ENCODE measurements around the gene DDX31. TPM values are rescaled to one million over a fixed set of nuclear protein-coding genes. Genes with fewer than 3 reads are reported as not detected.

DDX31 gene
- total RNA-seq, 1 donor: 11.6 TPM

- Histone ChIP-seq H3K4me2 (ENCODE audit: insufficient read depth, low read length) (no peak overlapping the region), H3K4me1 (ENCODE audit: insufficient read depth, low read length) (no peaks in the 10 kb centered on the region), H2AFZ (ENCODE audit: low read length) (no peak overlapping the region), H3K27ac (ENCODE audit: low read depth, low read length) (no peak overlapping the region), H4K20me1 (ENCODE audit: insufficient read depth, low read length) (peaks cover 49% of the 10 kb centered on the region), H3K27me3 (ENCODE audit: insufficient read depth, low read length) (peaks cover 11% of the 10 kb centered on the region), H3K36me3 (ENCODE audit: insufficient read depth, low read length) (peaks cover 23% of the 10 kb centered on the region), H3K9me3 (ENCODE audit: low read depth, low read length) (no peaks in the 10 kb centered on the region), H3K4me3 (ENCODE audit: insufficient read depth, low read length) (no peak overlapping the region), H3K79me2 (ENCODE audit: insufficient read depth, low read length) (no peaks in the 10 kb centered on the region)
- peak; percentile 26 for DNase-seq (ENCODE audit: insufficient read length, low spot score, missing footprints)
- TF ChIP-seq, protein P1, sequence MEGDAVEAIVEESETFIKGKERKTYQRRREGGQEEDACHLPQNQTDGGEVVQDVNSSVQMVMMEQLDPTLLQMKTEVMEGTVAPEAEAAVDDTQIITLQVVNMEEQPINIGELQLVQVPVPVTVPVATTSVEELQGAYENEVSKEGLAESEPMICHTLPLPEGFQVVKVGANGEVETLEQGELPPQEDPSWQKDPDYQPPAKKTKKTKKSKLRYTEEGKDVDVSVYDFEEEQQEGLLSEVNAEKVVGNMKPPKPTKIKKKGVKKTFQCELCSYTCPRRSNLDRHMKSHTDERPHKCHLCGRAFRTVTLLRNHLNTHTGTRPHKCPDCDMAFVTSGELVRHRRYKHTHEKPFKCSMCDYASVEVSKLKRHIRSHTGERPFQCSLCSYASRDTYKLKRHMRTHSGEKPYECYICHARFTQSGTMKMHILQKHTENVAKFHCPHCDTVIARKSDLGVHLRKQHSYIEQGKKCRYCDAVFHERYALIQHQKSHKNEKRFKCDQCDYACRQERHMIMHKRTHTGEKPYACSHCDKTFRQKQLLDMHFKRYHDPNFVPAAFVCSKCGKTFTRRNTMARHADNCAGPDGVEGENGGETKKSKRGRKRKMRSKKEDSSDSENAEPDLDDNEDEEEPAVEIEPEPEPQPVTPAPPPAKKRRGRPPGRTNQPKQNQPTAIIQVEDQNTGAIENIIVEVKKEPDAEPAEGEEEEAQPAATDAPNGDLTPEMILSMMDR (IDR thresholded peaks at IDR 0.05; ENCODE audit: extremely low read depth, low read depth, low read length): no peak
Observed at GRCh38 chr9:132596200-132596599, 73.6 kb downstream of the DDX31 start.

- Histone ChIP-seq H4K20me1 (ENCODE audit: insufficient read depth, low read length) (peaks cover 52% of the 10 kb centered on the region), H3K79me2 (ENCODE audit: insufficient read depth, low read length) (no peaks in the 10 kb centered on the region), H3K4me1 (ENCODE audit: insufficient read depth, low read length) (no peaks in the 10 kb centered on the region), H3K27ac (ENCODE audit: low read depth, low read length) (no peak overlapping the region), H2AFZ (ENCODE audit: low read length) (no peak overlapping the region), H3K4me3 (ENCODE audit: insufficient read depth, low read length) (no peak overlapping the region), H3K27me3 (ENCODE audit: insufficient read depth, low read length) (peaks cover 20% of the 10 kb centered on the region), H3K4me2 (ENCODE audit: insufficient read depth, low read length) (no peak overlapping the region), H3K36me3 (ENCODE audit: insufficient read depth, low read length) (peaks cover 15% of the 10 kb centered on the region), H3K9me3 (ENCODE audit: low read depth, low read length) (no peaks in the 10 kb centered on the region)
- TF ChIP-seq, protein P1 (IDR thresholded peaks at IDR 0.05; ENCODE audit: extremely low read depth, low read depth, low read length): no peak
- DNase-seq (ENCODE audit: insufficient read length, low spot score, missing footprints): peak; percentile 37
Observed at GRCh38 chr9:132595319-132595718, 74.5 kb downstream of the DDX31 start.

- Histone ChIP-seq H3K9me3 (ENCODE audit: low read depth, low read length) (no peaks in the 10 kb centered on the region), H3K79me2 (ENCODE audit: insufficient read depth, low read length) (no peaks in the 10 kb centered on the region), H4K20me1 (ENCODE audit: insufficient read depth, low read length) (peaks cover 50% of the 10 kb centered on the region), H3K27ac (ENCODE audit: low read depth, low read length) (no peak overlapping the region), H3K4me1 (ENCODE audit: insufficient read depth, low read length) (no peaks in the 10 kb centered on the region), H3K4me2 (ENCODE audit: insufficient read depth, low read length) (no peak overlapping the region), H3K4me3 (ENCODE audit: insufficient read depth, low read length) (no peak overlapping the region), H3K27me3 (ENCODE audit: insufficient read depth, low read length) (peaks cover 29% of the 10 kb centered on the region), H2AFZ (ENCODE audit: low read length) (no peak overlapping the region), H3K36me3 (ENCODE audit: insufficient read depth, low read length) (peaks cover 7% of the 10 kb centered on the region)
- peak; percentile 45 for DNase-seq (ENCODE audit: insufficient read length, low spot score, missing footprints)
- TF ChIP-seq, protein P1 (IDR thresholded peaks at IDR 0.05; ENCODE audit: extremely low read depth, low read depth, low read length): no peak
Observed at GRCh38 chr9:132594412-132594811, 75.4 kb downstream of the DDX31 start.

DNA sequence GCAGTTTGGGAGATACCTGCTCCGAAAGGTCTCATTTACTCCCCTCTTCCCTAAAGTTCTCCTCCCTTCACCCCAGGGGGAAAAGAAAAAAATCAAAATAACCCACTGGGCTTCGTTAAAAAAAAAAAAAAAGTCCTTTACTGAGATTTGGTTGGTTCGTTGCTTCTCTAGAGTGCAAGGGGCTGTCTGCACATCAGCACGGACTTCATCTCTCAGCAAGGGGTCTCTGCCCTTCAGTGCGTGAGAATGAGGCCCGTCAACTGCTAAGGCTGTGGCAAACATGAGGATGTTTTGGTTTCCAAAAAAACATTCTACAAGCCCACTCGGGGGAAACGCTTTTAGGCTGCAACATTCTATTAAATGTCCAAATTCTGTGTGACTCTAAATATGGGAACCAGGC is 77.3 kb downstream of the DDX31 start:
- Histone ChIP-seq H3K79me2 (ENCODE audit: insufficient read depth, low read length) (no peaks in the 10 kb centered on the region), H3K36me3 (ENCODE audit: insufficient read depth, low read length) (peaks cover 7% of the 10 kb centered on the region), H3K9me3 (ENCODE audit: low read depth, low read length) (no peaks in the 10 kb centered on the region), H3K4me3 (ENCODE audit: insufficient read depth, low read length) (no peak overlapping the region), H3K27ac (ENCODE audit: low read depth, low read length) (no peak overlapping the region), H3K27me3 (ENCODE audit: insufficient read depth, low read length) (peaks cover 48% of the 10 kb centered on the region), H2AFZ (ENCODE audit: low read length) (no peak overlapping the region), H3K4me1 (ENCODE audit: insufficient read depth, low read length) (no peaks in the 10 kb centered on the region), H3K4me2 (ENCODE audit: insufficient read depth, low read length) (no peak overlapping the region), H4K20me1 (ENCODE audit: insufficient read depth, low read length) (peaks cover 52% of the 10 kb centered on the region)
- peak; percentile 77 for DNase-seq (ENCODE audit: insufficient read length, low spot score, missing footprints)
- TF ChIP-seq, protein P1 (IDR thresholded peaks at IDR 0.05; ENCODE audit: extremely low read depth, low read depth, low read length): no peak
